Lower lobe of right lung (tissue), 2 donors: ENCODE data around the gene C4BPA. TPM values are rescaled to one million over a fixed set of nuclear protein-coding genes. Genes with fewer than 3 reads are reported as not detected.

Experiments
- ATAC-seq, 2 donors: fragments of 200-7000 bp; cut with Tn5 transposase; one replicate each; pipeline ENCODE4 v1.9.1; 2020 to 2022; ENCODE audit warnings: mild to moderate bottlenecking in 2 of 2, moderate library complexity in 2 of 2
- DNase-seq: peaks from one replicate; pipeline ENCODE4 v3.0.0-alpha.2; 2020
- H3K27ac ChIP-seq: fragments of 200-600 bp; one replicate; pipeline ENCODE4 v1.8.0; 2022
- H3K27me3 ChIP-seq: fragments of 200-600 bp; one replicate; pipeline ENCODE4 v1.8.0; 2022; ENCODE audit warnings: low read depth
- H3K36me3 ChIP-seq: fragments of 200-600 bp; one replicate; pipeline ENCODE4 v1.8.0; 2022; ENCODE audit warnings: mild to moderate bottlenecking
- H3K4me1 ChIP-seq: fragments of 200-600 bp; one replicate; pipeline ENCODE4 v1.8.0; 2022
- H3K4me3 ChIP-seq: fragments of 200-600 bp; one replicate; pipeline ENCODE4 v1.8.0; 2022; ENCODE audit warnings: mild to moderate bottlenecking
- H3K9me3 ChIP-seq: fragments of 200-600 bp; one replicate; pipeline ENCODE4 v1.8.0; 2022
- CTCF ChIP-seq: fragments of 200-600 bp; IDR thresholded peaks from one replicate; pipeline ENCODE4 v1.8.0; 2022; ENCODE audit warnings: antibody characterized with exemption, mild to moderate bottlenecking
- intact Hi-C: fragments of 100-400 bp; cut with DNase I; formaldehyde crosslinking; loops from one replicate; pipeline ENCODE4 v1.11.0; 2022
- total RNA-seq: library from RNA; stranded (reverse); fragmentation: NEBNext Ultra II Directional; extraction: Animal tissue kit (Norgen Biotek cat#: 25700); gene quantifications from one replicate; pipeline ENCODE4 v1.2.1, GENCODE V29; 2021
- donor health status: DM: no; HTN: yes; CAD: no; lungs with severe emphysema.

The C4BPA gene
- total RNA-seq, 1 donor from 2014 or later = 65.2 TPM

GRCh38 chr1:207088701-207089626 lies 15.1 kb upstream of the C4BPA start, which contains the start of gene C4BPB:
Gene C4BPB (plus strand): TSS chr1:207088860. CDS start chr1:207089532, 672 bp downstream.
- peaks cover 32% of the 10 kb centered on the region for H3K4me1 ChIP-seq
- intact Hi-C loops = loop anchor here (10.0 kb wide), 1 partner anchor 316 kb away; no protein-coding TSS in a partner anchor
- no peaks in the 10 kb centered on the region for H3K27me3 ChIP-seq
- TF ChIP-seq CTCF = no peak
- H3K4me3 ChIP-seq = peak within 1 kb of the TSS; percentile 17
- peak; percentile 39 to 56 for ATAC-seq
- no peak for DNase-seq
- no peaks in the 10 kb centered on the region for H3K36me3 ChIP-seq
- H3K27ac ChIP-seq = peak within 1 kb of the TSS; percentile 0
- no peaks in the 10 kb centered on the region for H3K9me3 ChIP-seq

GRCh38 chr1:207089627-207090355 lies 14.2 kb upstream of the C4BPA start:
- Histone ChIP-seq H3K4me3 (peak overlapping the region; percentile 17), H3K27me3 (no peaks in the 10 kb centered on the region), H3K9me3 (no peaks in the 10 kb centered on the region), H3K27ac (no peak overlapping the region), H3K36me3 (no peaks in the 10 kb centered on the region), H3K4me1 (peaks cover 23% of the 10 kb centered on the region)
- TF ChIP-seq CTCF = no peak
- intact Hi-C loops = loop anchor here (10.0 kb wide), 1 partner anchor 315 kb away; no protein-coding TSS in a partner anchor
- ATAC-seq = no peak
- DNase-seq = no peak

GRCh38 chr1:207091200-207091908 lies 12.7 kb upstream of the C4BPA start:
- Histone ChIP-seq H3K27ac (no peak overlapping the region), H3K36me3 (no peaks in the 10 kb centered on the region), H3K4me3 (no peak overlapping the region), H3K4me1 (peaks cover 15% of the 10 kb centered on the region), H3K9me3 (no peaks in the 10 kb centered on the region), H3K27me3 (no peaks in the 10 kb centered on the region)
- no peak for TF ChIP-seq CTCF
- DNase-seq (no peak), ATAC-seq (no peak)
- intact Hi-C loops = no loop called here

GRCh38 chr1:207093944-207094343 lies 10.1 kb upstream of the C4BPA start:
- no peak for DNase-seq
- Histone ChIP-seq H3K27me3 (no peaks in the 10 kb centered on the region), H3K9me3 (no peaks in the 10 kb centered on the region), H3K36me3 (no peaks in the 10 kb centered on the region), H3K27ac (no peak overlapping the region), H3K4me3 (no peak overlapping the region), H3K4me1 (peaks cover 10% of the 10 kb centered on the region)
- no peak for ATAC-seq
- intact Hi-C loops = no loop called here
- TF ChIP-seq CTCF = no peak

- Histone ChIP-seq H3K36me3 (no peaks in the 10 kb centered on the region), H3K4me3 (no peak overlapping the region), H3K9me3 (no peaks in the 10 kb centered on the region), H3K27ac (no peak overlapping the region), H3K4me1 (no peaks in the 10 kb centered on the region), H3K27me3 (no peaks in the 10 kb centered on the region)
- ATAC-seq (no peak), DNase-seq (no peak)
- intact Hi-C loops = no loop called here
- no peak for TF ChIP-seq CTCF
Measured at GRCh38 chr1:207097871-207098324, 6.1 kb upstream of the C4BPA start.
